ENCODE measurements around the gene FAM89A. TPM values are rescaled to one million over a fixed set of nuclear protein-coding genes. Genes with fewer than 3 reads are reported as not detected.
"Not testable (repeated sequence)": the region's sequence is repeated elsewhere in the genome, so short reads cannot be mapped to it uniquely, and the experiment has no call there.

Gene FAM89A
- total RNA-seq, 1 donor from 2014 or later, result 3.1 TPM

DNA sequence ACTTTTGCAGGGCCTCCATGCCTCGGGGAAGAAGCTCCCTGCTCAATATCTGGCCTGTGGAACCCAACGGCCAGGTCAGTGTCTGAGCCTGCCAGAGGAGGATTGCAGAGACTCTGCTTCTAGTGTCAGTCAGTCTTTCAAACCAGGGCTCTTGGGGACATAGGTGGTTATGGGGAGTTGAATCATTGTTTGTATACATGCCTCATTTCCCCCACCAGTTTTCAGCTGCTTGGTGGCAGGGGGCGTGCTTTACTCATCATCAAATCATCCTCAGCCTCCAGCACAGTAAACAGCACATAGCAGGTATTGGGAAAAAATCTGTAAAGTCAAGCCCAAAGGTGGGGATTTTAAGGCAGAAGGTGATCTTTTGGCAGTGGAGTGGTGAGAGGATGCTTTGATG lies 17.4 kb upstream of the FAM89A start:
- no peak for DNase-seq (ENCODE audit: low read depth)

DNA sequence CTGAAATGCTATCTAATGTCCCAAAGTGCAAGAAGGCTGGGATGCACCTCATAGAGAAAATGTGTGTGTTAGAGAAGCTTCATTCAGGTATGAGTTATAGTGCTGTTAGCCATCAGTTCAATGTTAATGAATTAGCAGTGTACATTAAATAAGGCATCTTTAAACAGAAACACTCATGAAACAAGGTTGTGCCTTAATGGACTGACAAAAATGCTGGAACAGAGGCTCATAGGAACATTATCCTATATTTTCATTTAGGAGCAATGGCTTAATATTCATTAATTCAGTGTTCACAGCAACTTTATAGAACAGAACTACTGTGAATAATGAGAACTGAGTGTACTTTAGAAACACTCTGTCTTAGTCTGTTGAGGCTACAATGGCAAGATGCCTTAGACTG lies 15.2 kb upstream of the FAM89A start:
- DNase-seq (ENCODE audit: low read depth), result no peak

DNA sequence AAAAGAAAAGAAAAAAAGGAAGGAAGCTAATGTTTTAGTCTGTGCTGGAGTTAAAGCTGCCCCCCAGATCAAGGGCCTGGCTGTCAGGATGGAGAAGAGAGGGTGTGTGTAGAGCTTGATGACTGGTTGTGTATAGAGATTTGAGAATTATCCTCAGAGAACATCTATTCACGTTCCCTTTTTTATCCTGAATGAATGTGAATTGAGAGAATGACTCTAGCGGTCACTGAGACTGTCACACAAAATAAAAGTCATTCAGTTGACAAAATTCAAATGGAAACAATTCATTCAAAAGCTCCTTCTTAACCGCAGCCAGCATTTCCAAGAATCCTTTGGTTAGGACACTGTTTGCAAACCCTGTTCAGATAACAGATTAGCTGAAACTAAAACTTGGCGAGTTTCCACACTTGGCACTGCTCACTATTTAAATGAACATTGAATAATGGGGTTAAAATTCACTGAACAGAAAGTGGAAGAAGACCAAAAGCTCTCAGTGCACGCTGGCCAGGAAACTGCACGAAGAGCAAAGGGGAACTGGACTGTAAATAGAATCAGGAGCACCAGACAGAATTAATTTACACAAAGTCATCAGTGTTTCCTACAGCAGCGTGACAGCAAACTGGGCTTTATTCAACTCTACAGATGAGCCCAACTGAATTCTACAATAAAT lies 13.6 kb upstream of the FAM89A start:
- DNase-seq (ENCODE audit: low read depth), result peak; percentile 28

DNA sequence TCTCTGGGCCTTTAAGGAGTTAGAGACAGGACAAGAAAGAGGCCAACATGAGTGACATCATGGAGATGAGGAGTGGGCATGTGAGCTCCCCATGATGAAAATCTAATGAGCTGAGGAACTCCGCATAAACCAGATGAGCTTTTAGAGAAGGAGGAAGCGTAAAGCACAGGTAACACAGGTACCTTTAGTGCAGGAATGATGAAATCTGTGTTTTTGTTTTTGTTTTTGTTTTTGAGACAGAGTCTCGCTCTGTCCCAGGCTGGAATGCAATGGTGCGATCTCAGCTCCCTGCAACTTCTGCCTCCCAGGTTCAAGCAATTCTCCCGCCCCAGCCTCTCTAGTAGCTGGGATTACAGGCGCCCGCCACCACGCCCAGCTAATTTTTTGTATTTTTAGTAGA lies 12.7 kb upstream of the FAM89A start:
- no peak for DNase-seq (ENCODE audit: low read depth)

DNA sequence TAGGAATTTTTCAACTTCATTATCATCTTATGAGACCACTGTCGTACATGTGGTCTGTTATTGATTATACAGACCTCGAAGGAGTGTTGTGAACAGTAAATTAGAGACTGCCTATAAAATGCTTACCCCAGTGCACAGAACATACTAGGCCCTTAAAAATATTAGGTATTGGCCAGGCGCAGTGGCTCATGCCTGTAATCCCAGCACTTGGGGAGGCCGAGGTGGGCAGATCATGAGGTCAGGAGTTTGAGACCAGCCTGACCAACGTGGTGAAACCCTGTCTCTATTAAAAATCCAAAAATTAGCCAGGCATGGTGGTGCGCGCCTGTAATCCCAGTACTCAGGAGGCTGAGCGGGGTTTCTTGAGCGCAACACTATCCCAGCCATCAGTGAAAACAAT lies 10.9 kb upstream of the FAM89A start:
- not testable (repeated sequence) for DNase-seq (ENCODE audit: low read depth)

DNA sequence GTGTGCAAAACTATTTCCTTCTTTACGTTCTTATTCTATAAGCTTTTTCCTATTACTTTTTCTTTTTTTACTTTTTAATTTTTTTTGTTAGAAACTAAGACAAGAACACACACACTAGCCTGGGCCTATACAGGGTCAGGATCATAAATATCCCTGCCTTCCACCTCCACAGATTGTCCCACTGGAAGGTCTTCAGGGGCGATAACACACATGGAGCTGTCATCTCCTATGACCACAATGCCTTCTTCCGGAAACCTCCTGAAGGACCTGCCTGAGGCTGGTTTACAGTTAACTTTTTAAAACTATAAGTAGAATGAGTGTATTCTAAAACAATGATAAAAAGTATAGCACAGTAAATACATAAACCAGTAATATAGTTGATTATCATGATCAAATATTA lies 10.3 kb upstream of the FAM89A start:
- DNase-seq (ENCODE audit: low read depth), result no peak

DNA sequence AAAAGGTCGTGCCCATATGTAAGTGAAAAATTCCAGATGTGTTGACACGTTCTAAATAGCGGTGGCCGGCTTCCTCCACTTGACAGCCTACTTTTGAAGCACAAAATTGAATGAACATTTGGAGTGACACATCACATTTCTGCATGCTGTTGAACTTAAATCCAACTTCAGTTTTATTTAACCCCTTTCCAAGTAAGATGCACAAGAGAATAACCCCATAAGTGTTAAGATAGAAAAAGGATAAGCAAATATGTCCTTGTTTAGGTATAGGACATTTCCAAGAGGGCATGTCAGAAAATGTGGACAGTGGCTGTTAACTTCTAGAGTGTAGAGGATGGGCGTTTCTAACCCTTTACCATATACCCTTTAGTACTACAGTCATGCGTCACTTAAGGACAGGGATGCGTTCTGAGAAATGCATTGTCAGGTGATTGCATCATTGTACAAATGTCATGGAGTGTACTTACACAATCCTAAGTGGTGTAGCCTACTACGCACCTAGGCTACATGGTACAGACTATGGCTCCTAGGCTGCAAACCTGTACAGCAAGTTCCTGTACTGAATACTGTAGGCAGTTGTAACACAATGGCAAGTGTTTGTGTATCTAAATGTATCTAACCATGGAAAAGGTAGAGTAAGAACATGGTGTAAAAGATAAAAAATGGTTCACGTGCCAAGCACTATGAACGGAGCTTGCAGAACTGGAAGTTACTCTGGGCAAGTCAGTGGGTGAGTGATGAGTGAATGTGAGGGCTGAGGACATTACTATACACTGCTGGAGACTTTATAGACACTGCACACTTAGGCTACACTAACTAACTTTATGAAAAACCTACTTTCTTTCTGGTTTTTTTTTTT lies 9.3 kb upstream of the FAM89A start:
- no peak for DNase-seq (ENCODE audit: low read depth)

DNA sequence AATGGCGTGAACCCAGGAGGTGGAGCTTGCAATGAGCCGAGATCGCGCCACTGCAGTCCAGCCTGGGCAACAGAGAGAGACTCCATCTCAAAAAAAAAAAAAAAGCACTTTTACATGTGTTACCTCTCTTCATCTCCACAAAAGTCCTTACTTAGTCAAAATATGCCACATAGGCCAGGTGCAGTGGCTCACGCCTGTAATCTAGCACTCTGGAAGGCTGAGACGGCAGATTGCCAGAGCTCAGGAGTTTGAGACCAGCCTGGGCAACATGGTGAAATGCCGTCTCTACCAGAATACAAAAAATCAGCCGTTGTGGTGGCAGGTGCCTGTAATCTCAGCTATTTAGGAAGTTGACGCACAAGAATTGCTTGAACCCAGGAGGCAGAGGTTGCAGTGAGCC lies 8.4 kb upstream of the FAM89A start:
- not testable (repeated sequence) for DNase-seq (ENCODE audit: low read depth)

DNA sequence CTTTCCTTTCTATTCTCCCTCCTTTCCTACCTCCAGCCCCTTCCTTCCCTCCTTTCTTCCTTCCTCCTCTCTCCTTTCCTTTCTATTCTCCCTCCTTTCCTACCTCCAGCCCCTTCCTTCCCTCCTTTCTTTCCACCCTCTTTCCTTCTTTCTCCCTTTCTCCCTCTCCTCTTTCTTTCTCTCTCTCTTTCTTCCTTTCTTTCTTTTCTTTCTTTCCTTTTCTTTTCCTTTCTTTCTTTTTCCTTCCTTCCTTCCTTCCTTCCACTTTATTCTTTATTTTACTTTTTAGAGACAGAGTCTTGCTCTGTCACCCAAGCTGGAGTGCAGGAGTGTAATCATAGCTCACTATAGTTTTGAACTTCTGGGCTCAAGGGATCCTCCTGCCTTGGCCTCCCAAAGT lies 7.5 kb upstream of the FAM89A start:
- not testable (repeated sequence) for DNase-seq (ENCODE audit: low read depth)

DNA sequence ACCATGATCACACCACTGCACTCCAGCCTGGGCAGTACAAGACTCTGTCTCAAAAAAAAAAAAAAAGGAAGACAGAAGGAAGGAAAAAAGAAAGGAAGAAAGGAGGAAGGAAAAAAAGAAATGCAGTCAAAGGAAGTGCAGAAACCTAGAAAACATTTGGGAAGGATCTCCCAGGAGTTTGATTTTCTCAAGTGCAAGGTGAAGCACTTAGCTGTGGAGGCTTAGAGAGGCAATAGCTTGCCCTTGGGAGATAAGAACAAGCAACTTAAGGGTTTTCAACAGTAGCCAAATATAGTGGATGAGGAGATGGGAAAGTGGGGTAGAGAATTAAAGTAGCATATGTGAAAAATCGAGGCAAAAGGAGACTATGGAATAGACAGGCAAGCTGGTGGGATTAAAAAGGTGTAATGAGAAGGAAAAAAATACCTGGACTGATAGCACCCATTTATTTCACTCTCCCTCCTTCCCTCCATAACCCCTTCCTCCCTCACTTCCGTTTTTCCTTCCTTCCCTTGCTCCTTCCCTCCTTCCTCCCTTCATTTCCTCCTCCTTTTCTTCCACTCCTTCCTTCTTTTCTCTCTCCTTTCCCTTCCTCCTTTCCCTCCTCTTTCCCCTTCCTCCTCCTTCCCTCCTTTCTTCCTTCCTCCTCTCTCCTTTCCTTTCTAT lies 6.8 kb upstream of the FAM89A start:
- DNase-seq (ENCODE audit: low read depth), result no peak

DNA sequence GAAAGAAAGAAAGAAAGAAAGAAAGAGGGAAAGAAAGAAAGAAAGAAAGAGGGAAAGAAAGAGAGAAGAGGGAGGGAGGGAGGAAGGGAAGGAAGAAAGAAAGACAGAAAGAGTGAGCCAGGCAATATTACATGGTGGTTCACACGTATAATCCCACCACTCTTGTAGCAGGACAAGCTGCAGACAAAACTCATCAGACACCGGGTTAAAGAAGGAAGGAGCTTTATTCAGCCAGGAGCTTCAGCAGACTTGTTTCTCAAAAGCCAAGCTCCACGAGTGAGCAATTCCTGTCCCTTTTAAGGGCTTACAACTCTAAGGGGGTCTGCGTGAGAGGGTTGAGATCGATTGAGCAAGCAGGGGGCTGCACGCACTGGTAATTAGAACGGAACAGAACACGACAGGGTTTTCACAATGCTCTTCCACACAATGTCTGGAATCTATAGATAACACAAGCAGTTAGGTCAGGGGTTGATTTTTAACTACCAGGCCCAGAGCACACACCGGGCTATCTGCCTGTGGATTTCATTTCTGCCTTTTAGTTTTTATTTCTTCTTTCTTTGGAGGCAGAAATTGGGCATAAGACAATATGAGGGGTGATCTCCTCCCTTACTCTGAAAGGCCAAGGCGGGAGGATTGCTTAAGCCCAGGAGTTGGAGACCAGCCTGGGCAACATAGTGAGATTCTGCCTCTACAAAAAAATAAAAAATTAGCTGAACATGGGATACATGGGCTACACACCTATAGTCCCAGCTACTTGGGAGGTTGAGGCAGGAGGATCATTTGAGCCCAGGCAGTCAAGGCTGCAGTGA lies 6.1 kb upstream of the FAM89A start:
- not testable (repeated sequence) for DNase-seq (ENCODE audit: low read depth)

DNA sequence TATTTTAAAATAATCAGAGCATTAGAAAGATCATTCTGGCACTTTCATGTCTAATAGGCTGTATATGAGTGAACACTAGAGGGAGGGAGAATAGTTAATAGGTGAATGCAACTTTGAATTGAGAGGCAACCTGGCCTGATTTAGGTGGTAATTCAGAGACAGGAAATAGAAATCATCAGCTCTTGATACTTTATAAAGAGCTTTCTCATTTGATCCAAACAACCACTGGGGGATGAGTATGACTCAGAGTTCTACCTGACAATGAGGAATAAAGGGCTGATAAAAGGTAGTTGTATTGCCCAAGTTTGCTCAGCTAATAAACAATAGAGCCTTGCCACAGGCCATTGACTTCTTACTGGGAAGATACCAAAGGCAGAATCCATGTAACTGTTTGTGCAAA lies 5.2 kb upstream of the FAM89A start:
- no peak for DNase-seq (ENCODE audit: low read depth)

DNA sequence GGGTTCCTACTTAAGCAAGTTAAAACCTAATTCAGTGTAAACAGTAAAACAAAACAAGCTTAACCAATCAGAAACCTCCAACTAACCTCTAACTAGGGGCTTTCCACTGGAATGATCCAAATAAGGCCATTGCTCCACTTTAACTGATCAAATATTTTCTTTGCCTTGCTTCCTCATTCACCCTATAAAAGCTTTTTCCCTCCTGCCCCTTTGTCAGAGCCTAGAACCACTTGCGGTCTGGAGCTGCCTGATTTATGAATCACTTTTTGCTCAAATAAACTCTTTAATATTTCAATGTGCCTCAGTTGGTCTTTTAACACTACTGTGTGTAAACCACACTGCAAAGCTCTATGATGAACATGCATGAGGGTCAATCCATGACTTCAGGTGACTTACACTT lies 4.5 kb upstream of the FAM89A start:
- DNase-seq (ENCODE audit: low read depth), result no peak

DNA sequence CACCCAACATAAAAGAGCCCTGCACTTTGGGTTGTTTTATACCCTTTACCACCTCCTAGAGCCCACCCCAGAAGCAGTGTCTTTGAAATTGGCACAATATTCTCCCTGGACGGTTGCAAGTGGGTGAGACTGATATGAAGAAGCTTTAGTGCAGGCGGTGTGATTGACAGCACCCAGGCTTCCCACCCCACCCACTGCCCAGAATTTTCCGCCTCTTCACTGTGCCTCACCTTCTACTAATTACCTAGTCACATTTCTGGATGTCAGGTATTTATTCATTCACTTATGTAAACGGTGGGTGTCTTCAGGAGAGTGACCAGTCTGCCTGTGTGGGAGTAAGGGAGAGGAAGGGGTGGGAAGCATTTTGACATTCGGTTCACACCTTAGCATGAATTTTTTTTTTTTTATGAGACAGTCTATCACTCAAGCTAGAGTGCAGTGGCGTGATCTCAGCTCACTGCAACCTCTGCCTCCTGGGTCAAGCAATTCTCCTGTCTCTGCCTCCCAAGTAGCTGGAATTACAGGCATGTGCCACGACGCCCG lies 1.7 kb upstream of the FAM89A start:
- no peak for DNase-seq (ENCODE audit: low read depth)

DNA sequence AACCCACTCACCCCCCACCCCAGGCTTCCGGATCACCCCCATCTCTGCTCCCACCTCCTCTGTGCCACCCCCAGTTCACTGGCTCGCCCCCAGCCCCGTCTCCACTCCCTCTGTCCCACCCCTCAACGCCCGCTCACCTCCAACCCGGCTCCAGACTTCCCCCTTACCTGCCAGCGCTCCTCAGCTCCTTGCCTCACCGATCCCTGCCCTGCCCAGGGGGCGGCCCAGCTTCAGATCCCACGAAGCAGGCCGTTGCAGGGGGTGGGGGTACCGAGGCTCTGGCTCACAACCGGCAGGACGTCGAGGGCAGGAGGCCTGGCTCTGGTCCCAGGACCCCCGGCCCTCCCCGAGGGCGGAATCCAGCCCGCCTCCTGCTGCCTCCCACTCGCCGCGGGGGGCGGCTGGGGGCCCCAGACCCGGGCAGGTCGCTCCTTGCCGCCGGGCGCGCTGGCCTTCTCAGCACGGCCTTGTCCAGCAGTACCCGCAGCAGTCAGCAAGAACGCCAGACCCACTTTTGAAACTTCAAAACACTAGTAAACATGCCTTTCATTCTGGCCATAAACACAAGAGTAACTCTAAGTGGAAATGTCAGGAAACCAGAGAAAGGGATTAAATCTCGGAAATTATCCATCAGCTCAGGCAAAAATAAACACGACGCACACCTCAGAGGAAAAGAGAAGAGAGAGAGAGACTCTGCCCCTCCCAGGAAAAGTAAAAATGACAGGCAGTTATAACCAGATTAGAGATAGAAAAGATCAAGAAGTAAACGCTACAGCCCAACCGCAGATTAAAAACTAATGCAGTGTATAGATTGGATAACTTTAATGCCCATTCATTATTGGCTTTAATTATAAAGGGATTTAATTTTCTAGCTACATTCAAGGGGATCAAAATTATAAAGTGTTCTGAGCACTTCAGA lies 1.0 kb upstream of the FAM89A start:
- no peak for DNase-seq (ENCODE audit: low read depth)

DNA sequence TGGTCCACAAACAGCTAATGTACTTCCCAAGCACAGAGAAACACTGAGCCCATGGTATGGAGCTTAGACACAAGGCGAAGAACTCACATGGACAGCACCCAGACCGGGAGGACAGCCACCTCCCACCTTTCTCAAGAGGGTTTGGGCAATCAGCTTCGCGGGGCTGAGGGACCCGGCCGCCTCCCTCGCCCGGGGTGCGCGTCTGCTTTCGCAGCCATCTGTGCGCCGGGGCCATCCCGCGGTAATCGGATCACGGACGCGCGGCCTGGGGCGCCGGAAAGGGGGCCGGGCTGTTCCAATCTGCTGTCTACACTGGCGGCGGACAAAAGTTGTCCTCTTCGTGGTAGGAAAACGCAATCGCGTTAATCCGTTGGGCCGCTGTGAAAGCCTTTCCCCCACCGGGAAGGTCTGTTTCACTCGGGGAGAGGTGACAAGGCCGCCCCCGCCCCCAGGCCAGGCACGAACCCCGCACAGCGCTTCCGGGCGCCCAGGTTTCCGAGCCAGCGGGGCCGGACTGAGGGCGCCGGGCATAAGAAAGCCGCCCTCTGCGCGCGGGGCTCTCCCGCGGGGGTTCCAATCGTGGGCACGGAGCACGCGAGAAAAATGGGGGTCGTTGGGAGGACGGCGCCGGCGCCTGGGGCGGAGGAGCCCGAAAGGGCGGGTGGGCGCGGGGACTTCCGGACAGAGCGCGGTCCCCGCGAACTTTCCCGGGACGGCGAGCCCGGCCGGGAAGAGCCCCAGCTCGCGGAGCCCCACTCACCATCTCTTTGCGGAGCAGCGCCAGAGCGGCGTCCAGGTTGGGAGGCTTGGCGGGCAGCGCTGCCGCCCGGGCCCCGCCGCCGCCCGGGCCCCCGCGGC lies 664 bp downstream of the FAM89A start:
- peak; percentile 11 for DNase-seq (ENCODE audit: low read depth)

DNA sequence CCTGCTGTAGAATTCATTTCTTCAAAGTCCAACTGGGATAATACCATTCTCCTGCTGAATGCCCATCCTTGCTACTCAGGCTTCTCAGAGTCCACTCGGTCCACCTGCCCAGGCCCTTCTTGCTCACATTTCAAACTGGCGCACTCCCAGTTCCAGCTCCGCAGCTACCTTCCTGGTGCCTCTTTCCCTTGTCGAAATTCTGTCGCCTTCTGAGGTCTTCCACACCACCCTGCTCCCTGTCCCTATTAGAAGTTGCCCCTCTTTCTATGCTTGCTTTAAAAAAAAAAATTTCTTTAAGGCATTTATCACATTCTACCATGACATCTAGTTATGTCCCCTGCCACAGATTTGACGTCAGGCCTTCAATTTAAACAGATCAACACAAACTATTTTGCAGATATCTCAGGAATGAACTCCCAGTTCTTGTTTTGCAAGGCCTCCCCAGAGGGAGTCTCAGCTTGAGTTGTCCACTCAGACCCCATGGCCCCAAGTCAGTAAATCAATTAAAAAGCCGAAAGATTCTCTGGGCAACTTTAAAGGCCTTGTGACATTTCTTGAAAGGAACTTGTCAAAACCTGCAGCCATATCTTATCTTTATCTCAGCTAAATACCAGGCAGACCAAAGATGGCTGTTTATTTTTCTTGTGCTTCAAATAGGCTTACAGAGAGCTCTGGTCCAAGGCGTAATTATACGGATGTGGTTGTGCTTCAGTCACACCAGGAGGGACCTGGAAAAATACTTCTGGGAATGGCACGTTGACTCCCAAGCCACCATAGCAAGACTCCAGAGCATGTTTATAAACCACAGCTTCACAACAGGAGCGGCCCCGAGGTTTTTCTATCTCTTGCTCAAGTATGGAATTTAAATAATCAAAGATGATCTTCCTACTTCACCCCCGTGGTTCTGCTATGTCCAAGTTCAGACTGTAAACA lies 2.2 kb downstream of the FAM89A start:
- DNase-seq (ENCODE audit: low read depth), result no peak

DNA sequence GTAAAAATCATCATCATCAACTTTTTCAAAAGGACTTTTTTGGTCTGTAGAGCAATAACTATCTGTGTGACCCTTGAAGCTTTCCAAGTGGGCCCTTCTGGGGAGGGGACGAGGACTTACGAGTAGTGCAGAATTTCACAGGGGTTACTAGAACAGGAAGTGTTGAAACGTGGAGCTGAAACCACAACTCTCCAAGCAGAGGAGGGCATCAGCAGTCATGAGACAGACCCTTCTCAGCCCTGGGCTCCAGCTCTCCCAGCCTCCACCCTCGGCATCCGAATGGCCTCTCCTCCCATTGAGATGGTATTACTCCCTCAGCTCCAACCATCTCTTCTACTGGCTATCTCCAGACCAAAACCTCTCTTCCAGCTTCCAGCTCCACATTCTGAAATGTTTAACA lies 3.6 kb downstream of the FAM89A start:
- DNase-seq (ENCODE audit: low read depth), result no peak
